ENCODE results near the gene RAB38. TPM values are rescaled to one million over a fixed set of nuclear protein-coding genes. Genes with fewer than 3 reads are reported as not detected.
A peak's percentile ranks its signal among the peaks of the same experiment; 100 is the strongest.

The RAB38 gene
- polyA plus RNA-seq, 1 donor from 2014 or later = not detected

GRCh38 chr11:88105526-88105925, 69.7 kb downstream of the RAB38 start:
- H4K20me1 ChIP-seq (ENCODE audit: insufficient read depth) = no peaks in the 10 kb centered on the region
- H3F3A ChIP-seq (ENCODE audit: insufficient read depth, low read length, poor library complexity, severe bottlenecking) = no peaks in the 10 kb centered on the region
- H3K4me3 ChIP-seq (ENCODE audit: low read length) = peak overlapping the region; percentile 55
- TF ChIP-seq REST (IDR thresholded peaks at IDR 0.05; ENCODE audit: borderline replicate concordance) = peak; percentile 73
- TF ChIP-seq CTCF (IDR thresholded peaks at IDR 0.05; ENCODE audit: poor library complexity, severe bottlenecking) = no peak
- peak overlapping the region; percentile 62 for H3K9ac ChIP-seq (ENCODE audit: low read length)
- H3K27me3 ChIP-seq (ENCODE audit: insufficient read depth, low read depth, low read length) = no peaks in the 10 kb centered on the region
- no peaks in the 10 kb centered on the region for H3K36me3 ChIP-seq (ENCODE audit: insufficient read depth, low read length)
- no peaks in the 10 kb centered on the region for H3K9me3 ChIP-seq (ENCODE audit: low read length)
- H3K4me2 ChIP-seq (ENCODE audit: low read length) = peak overlapping the region; percentile 56
- H3K27ac ChIP-seq (ENCODE audit: low read length) = peak overlapping the region; percentile 97
- H2AFZ ChIP-seq (ENCODE audit: low read depth, low read length) = peak overlapping the region; percentile 36
- no peaks in the 10 kb centered on the region for H3K79me2 ChIP-seq (replicated peaks; ENCODE audit: insufficient read depth, low read length)
- H3K9me2 ChIP-seq (ENCODE audit: insufficient read depth, low read length) = no peaks in the 10 kb centered on the region

- no peaks in the 10 kb centered on the region for H3K79me2 ChIP-seq (replicated peaks; ENCODE audit: insufficient read depth, low read length)
- no peaks in the 10 kb centered on the region for H3K9me3 ChIP-seq (ENCODE audit: low read length)
- H4K20me1 ChIP-seq (ENCODE audit: insufficient read depth) = no peaks in the 10 kb centered on the region
- H3K27me3 ChIP-seq (ENCODE audit: insufficient read depth, low read depth, low read length) = no peaks in the 10 kb centered on the region
- H3F3A ChIP-seq (ENCODE audit: insufficient read depth, low read length, poor library complexity, severe bottlenecking) = no peaks in the 10 kb centered on the region
- peak overlapping the region; percentile 62 for H3K9ac ChIP-seq (ENCODE audit: low read length)
- H3K27ac ChIP-seq (ENCODE audit: low read length) = peak overlapping the region; percentile 97
- peak overlapping the region; percentile 55 for H3K4me3 ChIP-seq (ENCODE audit: low read length)
- H3K36me3 ChIP-seq (ENCODE audit: insufficient read depth, low read length) = no peaks in the 10 kb centered on the region
- no peaks in the 10 kb centered on the region for H3K9me2 ChIP-seq (ENCODE audit: insufficient read depth, low read length)
- H2AFZ ChIP-seq (ENCODE audit: low read depth, low read length) = peak overlapping the region; percentile 36
- no peak for TF ChIP-seq POLR2AphosphoS5 (IDR thresholded peaks at IDR 0.05)
- TF ChIP-seq REST (IDR thresholded peaks at IDR 0.05; ENCODE audit: borderline replicate concordance) = no peak
- no peak for TF ChIP-seq TAF1 (IDR thresholded peaks at IDR 0.05; ENCODE audit: low read depth)
- TF ChIP-seq SMC3 (conservative IDR thresholded peaks at IDR 0.05; ENCODE audit: poor library complexity) = no peak
- no peak for TF ChIP-seq EP300 (conservative IDR thresholded peaks at IDR 0.05; ENCODE audit: poor library complexity, severe bottlenecking)
- no peak for TF ChIP-seq CTCF (IDR thresholded peaks at IDR 0.05; ENCODE audit: poor library complexity, severe bottlenecking)
- no peak for TF ChIP-seq EZH2 (IDR thresholded peaks at IDR 0.05; ENCODE audit: borderline replicate concordance, insufficient read depth, low read length, poor library complexity, severe bottlenecking)
- TF ChIP-seq MXI1 (conservative IDR thresholded peaks at IDR 0.05; ENCODE audit: poor library complexity, severe bottlenecking) = no peak
- no peak for TF ChIP-seq RAD21 (conservative IDR thresholded peaks at IDR 0.05)
- peak overlapping the region; percentile 56 for H3K4me2 ChIP-seq (ENCODE audit: low read length)
These were observed 70.8 kb downstream of the RAB38 start for GRCh38 chr11:88104408-88104807.

Measured in neural cell (in vitro differentiated cells).